Neural cell (in vitro differentiated cells): ENCODE data around the gene CIRBP. TPM values are rescaled to one million over a fixed set of nuclear protein-coding genes. Genes with fewer than 3 reads are reported as not detected.

Experiments used
- H2AFZ ChIP-seq: fragments of 200-600, 300-800 bp; sonication (generic), shearing (Covaris generic); 2 replicates; pipeline ENCODE4 v1.6.0; 2014; ENCODE audit warnings: low read depth, mild to moderate bottlenecking, antibody characterized with exemption, low read length, moderate library complexity
- H3F3A ChIP-seq: fragments of 200-600 bp; shearing (Covaris generic); 2 replicates; pipeline ENCODE4 v1.6.1; 2016; ENCODE audit warnings: mild to moderate bottlenecking, moderate library complexity, mixed read lengths, antibody characterized with exemption, low read length; ENCODE audit not compliant: insufficient read depth, poor library complexity, severe bottlenecking
- H3K27ac ChIP-seq: fragments of 200-600, 300-800 bp; sonication (generic), shearing (Covaris generic); 2 replicates; pipeline ENCODE4 v1.5.1; 2014; ENCODE audit warnings: mild to moderate bottlenecking, low read length, moderate library complexity
- H3K27me3 ChIP-seq: fragments of 300-800, 200-600 bp; sonication (generic), shearing (Covaris generic); 2 replicates; pipeline ENCODE4 v1.6.0; 2014; ENCODE audit warnings: mild to moderate bottlenecking, low read depth, low read length, moderate library complexity; ENCODE audit not compliant: insufficient read depth
- H3K36me3 ChIP-seq: fragments of 300-800, 200-600 bp; sonication (generic), shearing (Covaris generic); 2 replicates; pipeline ENCODE4 v1.5.1; 2014; ENCODE audit warnings: mild to moderate bottlenecking, antibody characterized with exemption, low read length, moderate library complexity; ENCODE audit not compliant: insufficient read depth
- H3K4me2 ChIP-seq: fragments of 300-800, 200-600 bp; sonication (generic), shearing (Covaris generic); 2 replicates; pipeline ENCODE4 v1.6.0; 2014; ENCODE audit warnings: mild to moderate bottlenecking, low read length
- H3K4me3 ChIP-seq: fragments of 300-800, 200-600 bp; sonication (generic), shearing (Covaris generic); 2 replicates; pipeline ENCODE4 v1.5.1; 2014; ENCODE audit warnings: mild to moderate bottlenecking, low read length, moderate library complexity
- H3K79me2 ChIP-seq: fragments of 200-600 bp; shearing (Covaris generic); replicated peaks from 2 replicates; pipeline ENCODE4 v1.6.0; 2014; ENCODE audit warnings: mild to moderate bottlenecking, low read length, moderate library complexity; ENCODE audit not compliant: insufficient read depth
- H3K9ac ChIP-seq: fragments of 300-800, 200-600 bp; sonication (generic), shearing (Covaris generic); 2 replicates; pipeline ENCODE4 v1.6.1; 2016; ENCODE audit warnings: mild to moderate bottlenecking, low read length, mixed read lengths
- H3K9me2 ChIP-seq: fragments of 200-600 bp; shearing (Covaris generic); 2 replicates; pipeline ENCODE4 v1.6.1; 2016; ENCODE audit warnings: mild to moderate bottlenecking, low read length, mixed read lengths; ENCODE audit not compliant: insufficient read depth
- H3K9me3 ChIP-seq: fragments of 200-600, 300-800 bp; sonication (generic), shearing (Covaris generic); 2 replicates; pipeline ENCODE4 v1.6.1; 2016; ENCODE audit warnings: mild to moderate bottlenecking, mixed run types, low read length, moderate library complexity, mixed read lengths
- H4K20me1 ChIP-seq: fragments of 200-600 bp; shearing (Covaris generic); 2 replicates; pipeline ENCODE4 v1.6.1; 2016; ENCODE audit warnings: mild to moderate bottlenecking, mixed run types; ENCODE audit not compliant: insufficient read depth
- EP300 ChIP-seq: fragments of 450-650 bp; conservative IDR thresholded peaks from 2 replicates; pipeline ENCODE4 v1.6.1; 2014; ENCODE audit warnings: antibody characterized with exemption, mild to moderate bottlenecking, moderate library complexity; ENCODE audit not compliant: poor library complexity, severe bottlenecking
- EZH2 ChIP-seq: fragments of 200-600, 300-800 bp; shearing (Covaris generic), sonication (generic); IDR thresholded peaks from 2 replicates; pipeline ENCODE4 v1.6.1; 2014; ENCODE audit warnings: antibody characterized with exemption, low read length, borderline replicate concordance, mild to moderate bottlenecking; ENCODE audit not compliant: insufficient read depth, poor library complexity, severe bottlenecking
- MXI1 ChIP-seq: fragments of 450-650 bp; conservative IDR thresholded peaks from 2 replicates; pipeline ENCODE4 v1.6.1; 2014; ENCODE audit warnings: antibody characterized with exemption, mild to moderate bottlenecking; ENCODE audit not compliant: poor library complexity, severe bottlenecking
- POLR2AphosphoS5 ChIP-seq: IDR thresholded peaks from 2 replicates; pipeline ENCODE4 v1.6.1; 2012
- RAD21 ChIP-seq: fragments of 450-650 bp; conservative IDR thresholded peaks from 2 replicates; pipeline ENCODE4 v1.6.1; 2014; ENCODE audit warnings: antibody characterized with exemption, mild to moderate bottlenecking, moderate library complexity
- SMC3 ChIP-seq: fragments of 450-650 bp; conservative IDR thresholded peaks from 2 replicates; pipeline ENCODE4 v1.6.1; 2014; ENCODE audit warnings: antibody characterized with exemption, mild to moderate bottlenecking, moderate library complexity; ENCODE audit not compliant: poor library complexity
- TAF1 ChIP-seq: IDR thresholded peaks from 2 replicates; pipeline ENCODE4 v1.6.1; 2012; ENCODE audit warnings: low read depth
- polyA plus RNA-seq: library from polyadenylated mRNA; depleted of rRNA; stranded (reverse); fragments of >200 nt; gene quantifications from 2 replicates; pipeline ENCODE4 v1.2.3, GENCODE V29; 2014
- TF ChIP-seq, protein P1 (sequence below): fragments of 450-650 bp; IDR thresholded peaks from 2 replicates; pipeline ENCODE4 v1.5.1; 2014; ENCODE audit warnings: antibody characterized with exemption, mild to moderate bottlenecking, moderate library complexity; ENCODE audit not compliant: poor library complexity, severe bottlenecking
- TF ChIP-seq, protein P2 (sequence below): IDR thresholded peaks from 2 replicates; pipeline ENCODE4 v1.6.1; 2012; ENCODE audit warnings: borderline replicate concordance

CIRBP gene
- polyA plus RNA-seq, 1 donor from 2014 or later: 1,663 TPM

DNA sequence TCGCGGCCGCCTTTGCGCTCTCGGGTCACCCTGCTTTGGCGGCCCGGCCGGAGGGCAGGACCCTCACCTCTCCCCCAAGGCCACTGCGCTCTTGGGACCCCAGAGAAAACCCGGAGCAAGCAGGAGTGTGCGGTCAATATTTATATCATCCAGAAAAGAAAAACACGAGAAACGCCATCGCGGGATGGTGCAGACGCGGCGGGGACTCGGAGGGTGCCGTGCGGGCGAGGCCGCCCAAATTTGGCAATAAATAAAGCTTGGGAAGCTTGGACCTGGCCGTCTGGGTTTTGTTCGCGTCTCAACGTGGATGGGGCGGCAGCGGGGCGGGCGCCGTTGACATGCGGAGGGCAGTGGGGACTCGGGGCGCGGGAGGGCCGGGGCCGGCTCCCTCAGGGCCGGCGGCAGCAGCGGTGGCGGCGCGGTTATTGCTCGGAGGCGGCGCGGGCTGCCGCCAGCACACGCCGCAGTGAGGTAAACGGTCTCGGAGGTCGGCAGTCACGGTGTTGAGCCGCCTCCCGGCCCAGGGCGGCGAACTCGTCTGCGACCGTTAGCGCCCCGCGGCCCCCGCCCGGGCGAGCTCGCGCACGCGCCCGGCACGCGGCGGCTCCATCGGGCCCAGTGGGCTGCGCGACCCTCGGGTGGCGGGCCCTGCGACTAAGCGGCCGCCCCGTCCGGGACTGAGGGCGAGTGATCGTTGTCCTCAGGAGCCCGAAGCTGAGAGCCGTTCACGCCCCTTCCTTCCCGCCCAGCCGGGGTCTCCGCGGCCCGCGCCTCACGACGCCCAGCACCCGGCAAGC lies 40.8 kb upstream of the CIRBP start:
- H3K4me3 ChIP-seq: no peak overlapping the region
- H3K27ac ChIP-seq: no peak overlapping the region
- H3K79me2 ChIP-seq: no peaks in the 10 kb centered on the region
- H3F3A ChIP-seq: no peaks in the 10 kb centered on the region
- H3K9ac ChIP-seq: no peak overlapping the region
- no peak for TF ChIP-seq SMC3
- TF ChIP-seq, protein P1, sequence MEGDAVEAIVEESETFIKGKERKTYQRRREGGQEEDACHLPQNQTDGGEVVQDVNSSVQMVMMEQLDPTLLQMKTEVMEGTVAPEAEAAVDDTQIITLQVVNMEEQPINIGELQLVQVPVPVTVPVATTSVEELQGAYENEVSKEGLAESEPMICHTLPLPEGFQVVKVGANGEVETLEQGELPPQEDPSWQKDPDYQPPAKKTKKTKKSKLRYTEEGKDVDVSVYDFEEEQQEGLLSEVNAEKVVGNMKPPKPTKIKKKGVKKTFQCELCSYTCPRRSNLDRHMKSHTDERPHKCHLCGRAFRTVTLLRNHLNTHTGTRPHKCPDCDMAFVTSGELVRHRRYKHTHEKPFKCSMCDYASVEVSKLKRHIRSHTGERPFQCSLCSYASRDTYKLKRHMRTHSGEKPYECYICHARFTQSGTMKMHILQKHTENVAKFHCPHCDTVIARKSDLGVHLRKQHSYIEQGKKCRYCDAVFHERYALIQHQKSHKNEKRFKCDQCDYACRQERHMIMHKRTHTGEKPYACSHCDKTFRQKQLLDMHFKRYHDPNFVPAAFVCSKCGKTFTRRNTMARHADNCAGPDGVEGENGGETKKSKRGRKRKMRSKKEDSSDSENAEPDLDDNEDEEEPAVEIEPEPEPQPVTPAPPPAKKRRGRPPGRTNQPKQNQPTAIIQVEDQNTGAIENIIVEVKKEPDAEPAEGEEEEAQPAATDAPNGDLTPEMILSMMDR: no peak
- no peak for TF ChIP-seq RAD21
- TF ChIP-seq EZH2: no peak
- TF ChIP-seq MXI1: no peak
- H3K9me2 ChIP-seq: no peaks in the 10 kb centered on the region
- no peaks in the 10 kb centered on the region for H3K27me3 ChIP-seq
- no peak overlapping the region for H2AFZ ChIP-seq
- no peaks in the 10 kb centered on the region for H4K20me1 ChIP-seq
- H3K4me2 ChIP-seq: no peak overlapping the region
- no peaks in the 10 kb centered on the region for H3K9me3 ChIP-seq
- H3K36me3 ChIP-seq: no peaks in the 10 kb centered on the region

DNA sequence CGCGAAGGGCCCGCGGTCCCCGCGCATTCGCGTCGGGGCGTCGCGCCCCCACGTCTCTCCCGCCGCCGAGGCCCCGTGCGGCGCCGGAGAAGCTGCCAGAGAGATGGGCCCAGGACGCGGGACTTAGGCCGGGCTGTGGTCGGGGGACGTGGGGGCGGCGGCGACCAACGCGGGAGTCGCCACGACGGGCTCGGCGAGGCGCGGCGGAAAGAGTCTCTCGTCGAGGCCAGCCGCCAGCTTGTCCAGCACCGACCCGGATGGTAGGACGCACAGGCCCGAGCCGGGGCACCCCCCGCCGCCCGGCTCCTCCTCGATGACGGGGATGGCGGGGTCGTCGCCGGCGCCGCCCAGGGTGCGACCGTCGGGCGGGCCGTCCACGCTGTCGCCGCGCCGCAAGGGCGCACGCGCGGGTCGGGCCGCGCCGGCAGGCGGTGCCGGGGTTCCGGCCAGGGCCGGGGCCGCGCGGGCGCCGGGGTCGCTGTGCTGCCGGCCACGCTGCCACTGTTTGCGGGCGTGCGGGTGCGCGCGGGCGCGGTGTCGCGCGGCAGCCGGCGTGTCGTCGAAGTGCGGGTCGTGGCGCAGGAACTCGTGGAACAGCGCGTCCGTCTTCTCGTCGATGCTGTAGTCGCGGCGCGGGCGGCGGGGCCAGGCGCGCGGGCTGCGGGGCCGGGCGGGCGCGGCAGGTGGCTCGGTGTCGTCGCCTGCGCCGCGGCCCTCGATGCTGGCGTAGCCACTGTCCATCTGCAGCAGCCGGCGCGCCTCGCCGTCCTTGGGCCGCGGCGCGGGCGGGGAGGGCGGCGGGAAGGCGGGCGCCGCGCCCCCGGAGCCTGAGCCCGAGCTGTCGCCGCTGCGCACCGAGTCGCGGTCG lies 39.8 kb upstream of the CIRBP start:
- H3K4me2 ChIP-seq: no peak overlapping the region
- H3K27me3 ChIP-seq: no peaks in the 10 kb centered on the region
- H3K27ac ChIP-seq: no peak overlapping the region
- TF ChIP-seq, protein P1: no peak
- TF ChIP-seq RAD21 (no peak), EP300 (no peak), EZH2 (no peak), MXI1 (no peak), TAF1 (no peak), SMC3 (no peak), POLR2AphosphoS5 (no peak)
- TF ChIP-seq, protein P2, sequence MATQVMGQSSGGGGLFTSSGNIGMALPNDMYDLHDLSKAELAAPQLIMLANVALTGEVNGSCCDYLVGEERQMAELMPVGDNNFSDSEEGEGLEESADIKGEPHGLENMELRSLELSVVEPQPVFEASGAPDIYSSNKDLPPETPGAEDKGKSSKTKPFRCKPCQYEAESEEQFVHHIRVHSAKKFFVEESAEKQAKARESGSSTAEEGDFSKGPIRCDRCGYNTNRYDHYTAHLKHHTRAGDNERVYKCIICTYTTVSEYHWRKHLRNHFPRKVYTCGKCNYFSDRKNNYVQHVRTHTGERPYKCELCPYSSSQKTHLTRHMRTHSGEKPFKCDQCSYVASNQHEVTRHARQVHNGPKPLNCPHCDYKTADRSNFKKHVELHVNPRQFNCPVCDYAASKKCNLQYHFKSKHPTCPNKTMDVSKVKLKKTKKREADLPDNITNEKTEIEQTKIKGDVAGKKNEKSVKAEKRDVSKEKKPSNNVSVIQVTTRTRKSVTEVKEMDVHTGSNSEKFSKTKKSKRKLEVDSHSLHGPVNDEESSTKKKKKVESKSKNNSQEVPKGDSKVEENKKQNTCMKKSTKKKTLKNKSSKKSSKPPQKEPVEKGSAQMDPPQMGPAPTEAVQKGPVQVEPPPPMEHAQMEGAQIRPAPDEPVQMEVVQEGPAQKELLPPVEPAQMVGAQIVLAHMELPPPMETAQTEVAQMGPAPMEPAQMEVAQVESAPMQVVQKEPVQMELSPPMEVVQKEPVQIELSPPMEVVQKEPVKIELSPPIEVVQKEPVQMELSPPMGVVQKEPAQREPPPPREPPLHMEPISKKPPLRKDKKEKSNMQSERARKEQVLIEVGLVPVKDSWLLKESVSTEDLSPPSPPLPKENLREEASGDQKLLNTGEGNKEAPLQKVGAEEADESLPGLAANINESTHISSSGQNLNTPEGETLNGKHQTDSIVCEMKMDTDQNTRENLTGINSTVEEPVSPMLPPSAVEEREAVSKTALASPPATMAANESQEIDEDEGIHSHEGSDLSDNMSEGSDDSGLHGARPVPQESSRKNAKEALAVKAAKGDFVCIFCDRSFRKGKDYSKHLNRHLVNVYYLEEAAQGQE: no peak
- H2AFZ ChIP-seq: no peak overlapping the region
- no peaks in the 10 kb centered on the region for H3K9me2 ChIP-seq
- no peaks in the 10 kb centered on the region for H3K9me3 ChIP-seq
- H3K79me2 ChIP-seq: no peaks in the 10 kb centered on the region
- H3K36me3 ChIP-seq: no peaks in the 10 kb centered on the region
- H4K20me1 ChIP-seq: no peaks in the 10 kb centered on the region
- no peak overlapping the region for H3K4me3 ChIP-seq
- no peak overlapping the region for H3K9ac ChIP-seq
- H3F3A ChIP-seq: no peaks in the 10 kb centered on the region
